ENCODE measurements around the gene METTL4.

Gene METTL4

GRCh38 chr18:2597639-2598038 lies 26.3 kb upstream of the METTL4 start:
- Histone ChIP-seq H3K36me3 (ENCODE audit: control insufficient read depth in 1 of 2, insufficient read depth in 2 of 2, low read length in 2 of 2) (peaks cover 3 to 12% of the 10 kb centered on the region in 2 experiments), H3K18ac (ENCODE audit: low read length) (no peak overlapping the region), H3K9ac (ENCODE audit: low read length) (no peak overlapping the region), H2AFZ (ENCODE audit: insufficient read depth, low read length, poor library complexity) (no peak overlapping the region), H3K27me3 (ENCODE audit: insufficient read depth, low read length) (no peaks in the 10 kb centered on the region), H3K4ac (ENCODE audit: low read depth, low read length) (no peak overlapping the region), H3K14ac (ENCODE audit: low read length) (no peak overlapping the region), H2BK5ac (ENCODE audit: low read depth, low read length, poor library complexity) (no peak overlapping the region), H2BK120ac (ENCODE audit: insufficient read depth, low read length, poor library complexity) (no peak overlapping the region), H4K8ac (ENCODE audit: low read depth, low read length) (no peak overlapping the region), H4K12ac (ENCODE audit: low read depth, low read length) (no peak overlapping the region), H2BK12ac (ENCODE audit: low read length) (no peak overlapping the region), H3K79me2 (ENCODE audit: control insufficient read depth, insufficient read depth, low read length, poor library complexity) (no peaks in the 10 kb centered on the region), H3K23ac (ENCODE audit: low read length) (no peak overlapping the region), H3K9me3 (ENCODE audit: insufficient read depth, low read depth, low read length) (no peaks in the 10 kb centered on the region), H3K4me3 (ENCODE audit: low read depth, low read length) (no peak overlapping the region), H3K79me1 (ENCODE audit: low read length) (no peaks in the 10 kb centered on the region), H3K27ac (ENCODE audit: low read depth, low read length) (no peak overlapping the region), H4K91ac (ENCODE audit: low read depth, low read length) (no peak overlapping the region), H2AK5ac (ENCODE audit: low read length) (no peak overlapping the region), H3K4me2 (ENCODE audit: low read length) (no peak overlapping the region), H3K4me1 (ENCODE audit: control insufficient read depth in 1 of 2, insufficient read depth in 2 of 2, low read length in 2 of 2) (no peaks in the 10 kb centered on the region)
- no CpG with 5 or more reads among the region's 5 CpGs for WGBS (ENCODE audit: extremely low coverage, insufficient coverage, insufficient read length)
- DNase-seq, result no peak

- no CpG with 5 or more reads among the region's 2 CpGs for WGBS (ENCODE audit: extremely low coverage, insufficient coverage, insufficient read length)
- no peak overlapping the region for H3K23ac ChIP-seq (ENCODE audit: low read length)
- no peak overlapping the region for H2BK120ac ChIP-seq (ENCODE audit: insufficient read depth, low read length, poor library complexity)
Observed at GRCh38 chr18:2590303-2590702, 19.0 kb upstream of the METTL4 start.

GRCh38 chr18:2589345-2590068 lies 18.2 kb upstream of the METTL4 start:
- no peak overlapping the region for H3K14ac ChIP-seq (ENCODE audit: low read length)
- no peak overlapping the region for H3K18ac ChIP-seq (ENCODE audit: low read length)
- no peaks in the 10 kb centered on the region for H3K27me3 ChIP-seq (ENCODE audit: insufficient read depth, low read length)
- WGBS (ENCODE audit: extremely low coverage, insufficient coverage, insufficient read length), result no CpG with 5 or more reads among the region's 3 CpGs
- no peak overlapping the region for H2BK120ac ChIP-seq (ENCODE audit: insufficient read depth, low read length, poor library complexity)
- H4K8ac ChIP-seq (ENCODE audit: low read depth, low read length), result no peak overlapping the region
- H3K4me3 ChIP-seq (ENCODE audit: low read depth, low read length), result no peak overlapping the region
- no peak overlapping the region for H2BK12ac ChIP-seq (ENCODE audit: low read length)
- H3K36me3 ChIP-seq (ENCODE audit: control insufficient read depth in 1 of 2, insufficient read depth in 2 of 2, low read length in 2 of 2), result peaks cover 12 to 13% of the 10 kb centered on the region in 2 experiments
- no peak overlapping the region for H3K4ac ChIP-seq (ENCODE audit: low read depth, low read length)
- H3K79me2 ChIP-seq (ENCODE audit: control insufficient read depth, insufficient read depth, low read length, poor library complexity), result no peaks in the 10 kb centered on the region
- no peak overlapping the region for H2AFZ ChIP-seq (ENCODE audit: insufficient read depth, low read length, poor library complexity)
- no peak overlapping the region for H4K91ac ChIP-seq (ENCODE audit: low read depth, low read length)
- no peaks in the 10 kb centered on the region for H3K9me3 ChIP-seq (ENCODE audit: insufficient read depth, low read depth, low read length)
- H3K9ac ChIP-seq (ENCODE audit: low read length), result no peak overlapping the region
- no peak overlapping the region for H3K23ac ChIP-seq (ENCODE audit: low read length)
- H3K4me2 ChIP-seq (ENCODE audit: low read length), result no peak overlapping the region
- no peak overlapping the region for H2AK5ac ChIP-seq (ENCODE audit: low read length)
- no peaks in the 10 kb centered on the region for H3K79me1 ChIP-seq (ENCODE audit: low read length)
- peak in 1 of 2 donors; percentile 39 for DNase-seq
- H4K12ac ChIP-seq (ENCODE audit: low read depth, low read length), result no peak overlapping the region
- H3K4me1 ChIP-seq (ENCODE audit: control insufficient read depth in 1 of 2, insufficient read depth in 2 of 2, low read length in 2 of 2), result no peaks in the 10 kb centered on the region
- H3K27ac ChIP-seq (ENCODE audit: low read depth, low read length), result no peak overlapping the region
- H2BK5ac ChIP-seq (ENCODE audit: low read depth, low read length, poor library complexity), result no peak overlapping the region

More at GRCh38 chr18:2590303-2590702, 19.0 kb upstream of the METTL4 start:
- no peak overlapping the region for H2AK5ac ChIP-seq (ENCODE audit: low read length)
- no peak overlapping the region for H2BK12ac ChIP-seq (ENCODE audit: low read length)
- H3K4ac ChIP-seq (ENCODE audit: low read depth, low read length), result no peak overlapping the region
- H3K18ac ChIP-seq (ENCODE audit: low read length), result no peak overlapping the region
- no peaks in the 10 kb centered on the region for H3K9me3 ChIP-seq (ENCODE audit: insufficient read depth, low read depth, low read length)
- H3K27ac ChIP-seq (ENCODE audit: low read depth, low read length), result no peak overlapping the region
- H4K8ac ChIP-seq (ENCODE audit: low read depth, low read length), result no peak overlapping the region
- H4K91ac ChIP-seq (ENCODE audit: low read depth, low read length), result peak overlapping the region; percentile 4
- H2BK5ac ChIP-seq (ENCODE audit: low read depth, low read length, poor library complexity), result no peak overlapping the region
- DNase-seq, result no peak
- H3K27me3 ChIP-seq (ENCODE audit: insufficient read depth, low read length), result no peaks in the 10 kb centered on the region
- no peaks in the 10 kb centered on the region for H3K79me1 ChIP-seq (ENCODE audit: low read length)
- H3K4me1 ChIP-seq (ENCODE audit: control insufficient read depth in 1 of 2, insufficient read depth in 2 of 2, low read length in 2 of 2), result no peaks in the 10 kb centered on the region
- no peak overlapping the region for H4K12ac ChIP-seq (ENCODE audit: low read depth, low read length)
- H3K9ac ChIP-seq (ENCODE audit: low read length), result no peak overlapping the region
- no peak overlapping the region for H3K4me3 ChIP-seq (ENCODE audit: low read depth, low read length)
- no peaks in the 10 kb centered on the region for H3K79me2 ChIP-seq (ENCODE audit: control insufficient read depth, insufficient read depth, low read length, poor library complexity)
- no peak overlapping the region for H3K14ac ChIP-seq (ENCODE audit: low read length)
- no peak overlapping the region for H3K4me2 ChIP-seq (ENCODE audit: low read length)
- H3K36me3 ChIP-seq (ENCODE audit: control insufficient read depth in 1 of 2, insufficient read depth in 2 of 2, low read length in 2 of 2), result peaks cover 12 to 14% of the 10 kb centered on the region in 2 experiments
- H2AFZ ChIP-seq (ENCODE audit: insufficient read depth, low read length, poor library complexity), result no peak overlapping the region

GRCh38 chr18:2588666-2589344 lies 17.5 kb upstream of the METTL4 start:
- Histone ChIP-seq H3K14ac (ENCODE audit: low read length) (no peak overlapping the region), H3K79me2 (ENCODE audit: control insufficient read depth, insufficient read depth, low read length, poor library complexity) (no peaks in the 10 kb centered on the region), H4K8ac (ENCODE audit: low read depth, low read length) (no peak overlapping the region), H4K12ac (ENCODE audit: low read depth, low read length) (no peak overlapping the region), H3K27me3 (ENCODE audit: insufficient read depth, low read length) (no peaks in the 10 kb centered on the region), H3K9me3 (ENCODE audit: insufficient read depth, low read depth, low read length) (no peaks in the 10 kb centered on the region), H3K27ac (ENCODE audit: low read depth, low read length) (no peak overlapping the region), H3K36me3 (ENCODE audit: control insufficient read depth in 1 of 2, insufficient read depth in 2 of 2, low read length in 2 of 2) (peaks cover 11 to 13% of the 10 kb centered on the region in 2 experiments), H3K4me2 (ENCODE audit: low read length) (no peak overlapping the region), H3K9ac (ENCODE audit: low read length) (no peak overlapping the region), H4K91ac (ENCODE audit: low read depth, low read length) (no peak overlapping the region), H2AFZ (ENCODE audit: insufficient read depth, low read length, poor library complexity) (no peak overlapping the region), H2BK12ac (ENCODE audit: low read length) (no peak overlapping the region), H3K4ac (ENCODE audit: low read depth, low read length) (no peak overlapping the region), H3K79me1 (ENCODE audit: low read length) (no peaks in the 10 kb centered on the region), H3K23ac (ENCODE audit: low read length) (no peak overlapping the region), H3K4me3 (ENCODE audit: low read depth, low read length) (no peak overlapping the region), H3K4me1 (ENCODE audit: control insufficient read depth in 1 of 2, insufficient read depth in 2 of 2, low read length in 2 of 2) (no peaks in the 10 kb centered on the region), H2BK120ac (ENCODE audit: insufficient read depth, low read length, poor library complexity) (no peak overlapping the region), H3K18ac (ENCODE audit: low read length) (no peak overlapping the region), H2AK5ac (ENCODE audit: low read length) (no peak overlapping the region), H2BK5ac (ENCODE audit: low read depth, low read length, poor library complexity) (no peak overlapping the region)
- DNase-seq, result no peak
- 100% methylated on average over 2 of the region's 5 CpGs for WGBS (ENCODE audit: extremely low coverage, insufficient coverage, insufficient read length)
